GM12878 (cell line): ENCODE data around the gene PODXL2. TPM values are rescaled to one million over a fixed set of nuclear protein-coding genes. Genes with fewer than 3 reads are reported as not detected.

ENCODE experiments used
- ATAC-seq: fragments of 200-7000 bp; cut with Tn5 transposase; 3 replicates; pipeline ENCODE4 v1.9.1; 2020; ENCODE audit warnings: mild to moderate bottlenecking, moderate library complexity
- BruUV-seq: library from RNA; stranded (reverse); fragments of 400-500 nt; replicated peaks from 2 replicates; lab custom pipeline; 2021; lab: Mats Ljungman, UMichigan
- CTCF ChIA-PET: fragments of 300-600 bp; sonication (Branson Sonifier 250); formaldehyde crosslinking; extraction: SDS; loops from one replicate; lab custom pipeline; 2021; ENCODE audit warnings: inconsistent platforms; lab: Yijun Ruan, JAX
- POLR2A ChIA-PET: fragments of 350-600 bp; formaldehyde crosslinking; extraction: SDS; loops from one replicate; lab custom pipeline; 2021; ENCODE audit warnings: inconsistent platforms; lab: Charles Lee
- RAD21 ChIA-PET: fragments of 300-600 bp; sonication (Branson Sonifier 250); formaldehyde crosslinking; loops from one replicate; lab custom pipeline; 2023; ENCODE audit warnings: antibody characterized with exemption; ENCODE audit not compliant: unreplicated experiment; lab: Charles Lee
- SMC1A ChIA-PET: fragments of 300-600 bp; sonication (Branson Sonifier 250); formaldehyde crosslinking; loops from one replicate; lab custom pipeline; 2023; ENCODE audit not compliant: unreplicated experiment, uncharacterized antibody; lab: Charles Lee
- DNase-seq: peaks from one replicate; pipeline ENCODE4 v3.0.0-alpha.2; 2011; ENCODE audit warnings: low read depth, low spot score
- FAIRE-seq: peaks from 3 replicates; lab custom pipeline; 2011; peaks lifted over from hg19 to GRCh38; lab: Jason Lieb, UNC
- H2AFZ ChIP-seq: 2 replicates; pipeline ENCODE4 v1.6.0; 2011; ENCODE audit warnings: low read depth, low read length, control low read depth; ENCODE audit not compliant: control insufficient read depth
- H3K27ac ChIP-seq: 2 replicates; pipeline ENCODE4 v1.5.1; 2011; ENCODE audit warnings: control low read depth; ENCODE audit not compliant: control insufficient read depth, insufficient read depth
- H3K27me3 ChIP-seq, 2 experiments: replicated peaks in 1 of 2; 2 replicates each; pipeline versions ENCODE4 v1.6.0 to v1.6.1; 2011; ENCODE audit warnings: low read length in 1 of 2; ENCODE audit not compliant: control insufficient read depth in 2 of 2, insufficient read depth in 2 of 2
- H3K36me3 ChIP-seq, 2 experiments: 2 replicates each; pipeline ENCODE4 v1.5.1; 2011; ENCODE audit warnings: low read length in 1 of 2; ENCODE audit not compliant: control insufficient read depth in 2 of 2, insufficient read depth in 2 of 2
- H3K4me1 ChIP-seq: 2 replicates; pipeline ENCODE4 v1.6.1; 2011; ENCODE audit warnings: mild to moderate bottlenecking, low read length, moderate library complexity, mixed read lengths; ENCODE audit not compliant: control insufficient read depth, insufficient read depth
- H3K4me2 ChIP-seq: 2 replicates; pipeline ENCODE4 v1.6.0; 2011; ENCODE audit warnings: control low read depth; ENCODE audit not compliant: control insufficient read depth, insufficient read depth
- H3K4me3 ChIP-seq: fragments of 200-600 bp; sonication (generic); 2 replicates; pipeline ENCODE4 v1.5.1; 2016
- H3K79me2 ChIP-seq: 2 replicates; pipeline ENCODE4 v1.6.0; 2011; ENCODE audit warnings: low read length; ENCODE audit not compliant: control insufficient read depth, insufficient read depth
- H3K9ac ChIP-seq: 2 replicates; pipeline ENCODE4 v1.8.0; 2011; ENCODE audit warnings: low read length, control low read depth, mixed read lengths; ENCODE audit not compliant: control insufficient read depth, insufficient read depth
- H3K9me3 ChIP-seq: replicated peaks from 3 replicates; pipeline ENCODE4 v1.5.1; 2011; ENCODE audit warnings: mild to moderate bottlenecking, low read length; ENCODE audit not compliant: control insufficient read depth, insufficient read depth
- H4K20me1 ChIP-seq: 2 replicates; pipeline ENCODE4 v1.6.0; 2011; ENCODE audit not compliant: control insufficient read depth, insufficient read depth
- DPF2 ChIP-seq: fragments of 450-650 bp; IDR thresholded peaks from 2 replicates; pipeline ENCODE4 v1.6.1; 2017; ENCODE audit warnings: mild to moderate bottlenecking
- ESRRA ChIP-seq: IDR thresholded peaks from 2 replicates; pipeline ENCODE4 v1.6.1; 2012; ENCODE audit warnings: mild to moderate bottlenecking, low read length, improper control_type of control experiment
- ETV6 ChIP-seq, 2 experiments: fragments of 450-650 bp in 1 of 2; IDR thresholded peaks in 1 of 2; conservative IDR thresholded peaks in 1 of 2; 2 replicates each; pipeline ENCODE4 v1.6.1; 2014; ENCODE audit warnings: antibody characterized with exemption in 1 of 2, borderline replicate concordance in 1 of 2, low read depth in 1 of 2, mild to moderate bottlenecking in 1 of 2, moderate library complexity in 1 of 2
- JUND ChIP-seq: IDR thresholded peaks from 2 replicates; pipeline ENCODE4 v1.6.1; 2012; ENCODE audit warnings: low read depth, mild to moderate bottlenecking, low read length, improper control_type of control experiment, moderate library complexity
- LARP7 ChIP-seq: fragments of 450-650 bp; IDR thresholded peaks from 2 replicates; pipeline ENCODE4 v1.6.1; 2017; ENCODE audit warnings: mild to moderate bottlenecking
- TCF7 ChIP-seq: IDR thresholded peaks from 2 replicates; pipeline ENCODE4 v1.6.1; 2014; ENCODE audit warnings: antibody characterized with exemption, borderline replicate concordance
- WGBS: methylation state at CpG from one replicate; pipeline ENCODE4 v1.1.6; 2016; ENCODE audit warnings: low lambda C conversion rate; ENCODE audit not compliant: insufficient replicate concordance, insufficient coverage; ENCODE audit errors: missing lambda C conversion rate; 5-methylcytosine and 5-hydroxymethylcytosine counted together
- in situ Hi-C: fragments of 300-500 bp; cut with MboI; formaldehyde crosslinking; loops from 9 replicates; pipeline ENCODE4 v1.14.3; 2018; ENCODE audit warnings: mixed read lengths
- intact Hi-C: fragments of 100-400 bp; cut with micrococcal nuclease; formaldehyde crosslinking; loops from one replicate; pipeline ENCODE4 v1.14.2; 2022; ENCODE audit not compliant: unreplicated experiment
- polyA plus RNA-seq, 11 experiments: library from polyadenylated mRNA; depleted of rRNA in 4 of 11; unstranded in 6 of 11; stranded (reverse) in 5 of 11; fragments of >200 nt; fragmentation: Nextera tagmentation in 4 of 11; fragmentation: Illumina TruSeq in 1 of 11; extraction: Ambion mirVana in 4 of 11; extraction: Trizol in 1 of 11; gene quantifications; 1 replicate in 1 of 11; 2 replicates in 10 of 11; pipeline versions ENCODE4 v1.2.1 to v1.2.3, GENCODE V29; 2011 to 2016; ENCODE audit warnings: inconsistent platforms in 2 of 11, missing spikeins in 2 of 11, low read depth in 1 of 11
- total RNA-seq, 4 experiments: library from RNA; depleted of rRNA in 3 of 4; stranded (reverse); fragments of >200 nt in 3 of 4; fragmentation: Illumina TruSeq in 1 of 4; extraction: Trizol in 1 of 4; gene quantifications; 2 replicates each; pipeline versions ENCODE4 v1.2.1 to v1.2.3, GENCODE V29; 2013 to 2021
- TF ChIP-seq, protein P1 (sequence below): IDR thresholded peaks from 2 replicates; pipeline ENCODE4 v1.6.1; 2012; ENCODE audit warnings: low read depth, low read length, improper control_type of control experiment

Gene PODXL2
- total and polyA plus RNA-seq, 10 of the 15 experiments (the other 5 are each of a cell fraction or from before 2014, with no cell fraction given): 0.03 to 24.4 (median 13.6) TPM; not detected in 2

DNA sequence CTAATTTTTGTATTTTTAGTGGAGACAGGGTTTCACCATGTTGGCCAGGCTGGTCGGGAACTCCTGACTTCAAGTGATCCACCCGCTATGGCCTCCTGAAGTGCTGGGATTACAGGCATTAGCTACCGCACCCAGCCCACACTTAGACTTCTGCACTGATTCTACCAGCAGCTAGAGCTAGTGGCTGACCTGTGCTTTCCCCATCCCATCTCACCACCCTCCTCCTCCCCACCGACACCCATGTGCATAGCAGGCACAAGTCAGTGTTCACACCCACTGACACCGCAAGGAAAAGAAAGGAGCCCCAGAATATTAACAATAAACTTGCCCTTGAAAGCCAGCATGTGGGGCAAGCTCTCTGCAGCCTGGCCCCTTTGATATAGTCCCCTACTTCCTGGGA is 32.6 kb downstream of the PODXL2 start:
- H4K20me1 ChIP-seq: no peaks in the 10 kb centered on the region
- H3K36me3 ChIP-seq: no peaks in the 10 kb centered on the region
- no peaks in the 10 kb centered on the region for H3K4me1 ChIP-seq
- ATAC-seq (no peak), FAIRE-seq (no peak), DNase-seq (no peak)
- RAD21 ChIA-PET: no interaction called here
- SMC1A ChIA-PET: interaction anchor here (1.0 to 1.3 kb wide), 2 partner anchors 14 to 206 kb away, joined by 3 read pairs; no protein-coding TSS in a partner anchor
- no TSS peak for BruUV-seq
- no peak overlapping the region for H3K9ac ChIP-seq
- intact Hi-C loops (no loop called here), in situ Hi-C loops (no loop called here)
- no peaks in the 10 kb centered on the region for H3K27me3 ChIP-seq
- H3K9me3 ChIP-seq: no peaks in the 10 kb centered on the region
- no peak overlapping the region for H2AFZ ChIP-seq
- no peak overlapping the region for H3K4me3 ChIP-seq
- POLR2A ChIA-PET: no interaction called here
- H3K4me2 ChIP-seq: no peak overlapping the region
- H3K27ac ChIP-seq: no peak overlapping the region
- 93% methylated on average over 5 of the region's 5 CpGs for WGBS
- CTCF ChIA-PET: interaction anchor here (0.9 kb wide), 1 partner anchor 10 kb away, joined by 3 read pairs; no protein-coding TSS in a partner anchor
- H3K79me2 ChIP-seq: no peaks in the 10 kb centered on the region
- TF ChIP-seq TCF7 (no peak), LARP7 (no peak), ETV6 (conservative IDR thresholded peaks at IDR 0.05 in 1 of 2, IDR thresholded peaks at IDR 0.05 in 1 of 2; ENCODE audit: borderline replicate concordance in 1 of 2, low read depth in 1 of 2) (no peak), JUND (no peak), ESRRA (no peak), DPF2 (no peak)
- TF ChIP-seq, protein P1, sequence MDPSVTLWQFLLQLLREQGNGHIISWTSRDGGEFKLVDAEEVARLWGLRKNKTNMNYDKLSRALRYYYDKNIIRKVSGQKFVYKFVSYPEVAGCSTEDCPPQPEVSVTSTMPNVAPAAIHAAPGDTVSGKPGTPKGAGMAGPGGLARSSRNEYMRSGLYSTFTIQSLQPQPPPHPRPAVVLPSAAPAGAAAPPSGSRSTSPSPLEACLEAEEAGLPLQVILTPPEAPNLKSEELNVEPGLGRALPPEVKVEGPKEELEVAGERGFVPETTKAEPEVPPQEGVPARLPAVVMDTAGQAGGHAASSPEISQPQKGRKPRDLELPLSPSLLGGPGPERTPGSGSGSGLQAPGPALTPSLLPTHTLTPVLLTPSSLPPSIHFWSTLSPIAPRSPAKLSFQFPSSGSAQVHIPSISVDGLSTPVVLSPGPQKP: no peak
- TF ChIP-seq, all 136 proteins: peak for 0
